WTC11 (cell line): Measurements from ENCODE around the gene DNAJC6. TPM values are rescaled to one million over a fixed set of nuclear protein-coding genes. Genes with fewer than 3 reads are reported as not detected.
"Not testable (repeated sequence)": the region's sequence is repeated elsewhere in the genome, so short reads cannot be mapped to it uniquely, and the experiment has no call there.

ENCODE experiments used
- ATAC-seq: fragments of 200-7000 bp; cut with Tn5 transposase; 2 replicates; pipeline ENCODE4 v1.10.0; 2021; ENCODE audit warnings: mild to moderate bottlenecking, moderate library complexity
- CTCF ChIA-PET: fragments of 300-600 bp; sonication (Branson Sonifier 250); formaldehyde crosslinking; loops from one replicate; lab custom pipeline; 2021; ENCODE audit warnings: antibody characterized with exemption; lab: Charles Lee
- POLR2A ChIA-PET: fragments of 350-600 bp; sonication (Branson Sonifier 250); formaldehyde crosslinking; loops from one replicate; lab custom pipeline; 2021; ENCODE audit warnings: antibody characterized with exemption; lab: Charles Lee
- DNase-seq: peaks from one replicate; pipeline ENCODE4 v3.0.0; 2021; ENCODE audit warnings: low spot score
- H3K27ac Mint-ChIP-seq: 2 replicates; pipeline ENCODE4 v1.8.0; 2021; ENCODE audit warnings: mixed read lengths
- H3K27me3 Mint-ChIP-seq: 2 replicates; pipeline ENCODE4 v1.8.0; 2021; ENCODE audit warnings: low read depth, mild to moderate bottlenecking, moderate library complexity, mixed read lengths
- H3K36me3 Mint-ChIP-seq: 2 replicates; pipeline ENCODE4 v1.8.0; 2021; ENCODE audit warnings: mixed read lengths
- H3K4me1 Mint-ChIP-seq: 2 replicates; pipeline ENCODE4 v1.8.0; 2022; ENCODE audit warnings: mixed read lengths
- H3K4me3 Mint-ChIP-seq: 2 replicates; pipeline ENCODE4 v1.8.0; 2021; ENCODE audit warnings: mild to moderate bottlenecking, moderate library complexity, mixed read lengths
- H3K9me3 Mint-ChIP-seq: 2 replicates; pipeline ENCODE4 v1.8.0; 2021; ENCODE audit warnings: mixed read lengths
- ATF1 ChIP-seq: sonication (generic); formaldehyde crosslinking; IDR thresholded peaks from 2 replicates; pipeline ENCODE4 v1.8.1; 2023; ENCODE audit warnings: mild to moderate bottlenecking, moderate library complexity, missing genetic modification reagents
- ATF3 ChIP-seq: sonication (generic); formaldehyde crosslinking; conservative IDR thresholded peaks from 2 replicates; pipeline ENCODE4 v1.8.1; 2022; ENCODE audit warnings: mild to moderate bottlenecking, missing genetic modification reagents
- CREM ChIP-seq: sonication (generic); formaldehyde crosslinking; IDR thresholded peaks from 2 replicates; pipeline ENCODE4 v1.8.1; 2022; ENCODE audit warnings: mild to moderate bottlenecking, missing genetic modification reagents, moderate library complexity
- E2F1 ChIP-seq: sonication (generic); formaldehyde crosslinking; IDR thresholded peaks from 2 replicates; pipeline ENCODE4 v1.8.0; 2022; ENCODE audit warnings: mild to moderate bottlenecking, missing genetic modification reagents
- EMX1 ChIP-seq: fragments of 250-450 bp; sonication (Bioruptor Pico); IDR thresholded peaks from 2 replicates; pipeline ENCODE4 v1.8.0; 2021; ENCODE audit warnings: mild to moderate bottlenecking
- ETV6 ChIP-seq: sonication (generic); formaldehyde crosslinking; IDR thresholded peaks from 2 replicates; pipeline ENCODE4 v1.8.1; 2022; ENCODE audit warnings: mild to moderate bottlenecking, missing genetic modification reagents
- FOXP1 ChIP-seq: sonication (generic); formaldehyde crosslinking; IDR thresholded peaks from 2 replicates; pipeline ENCODE4 v1.8.0; 2022; ENCODE audit warnings: missing genetic modification reagents, mild to moderate bottlenecking, moderate library complexity, borderline replicate concordance
- HMGA2 ChIP-seq: fragments of 250-450 bp; sonication (Bioruptor Pico); IDR thresholded peaks from 2 replicates; pipeline ENCODE4 v1.4.0; 2021; ENCODE audit warnings: mild to moderate bottlenecking, moderate library complexity
- NFE2L1 ChIP-seq: sonication (generic); formaldehyde crosslinking; IDR thresholded peaks from 2 replicates; pipeline ENCODE4 v1.8.1; 2023; ENCODE audit warnings: missing genetic modification reagents
- SOX15 ChIP-seq: fragments of 250-450 bp; sonication (Bioruptor Pico); IDR thresholded peaks from 2 replicates; pipeline ENCODE4 v1.9.0; 2021; ENCODE audit warnings: mild to moderate bottlenecking
- TCF7 ChIP-seq: sonication (generic); formaldehyde crosslinking; IDR thresholded peaks from 2 replicates; pipeline ENCODE4 v1.8.0; 2022; ENCODE audit warnings: mild to moderate bottlenecking, low read depth, missing genetic modification reagents, moderate library complexity
- USF1 ChIP-seq: sonication (generic); formaldehyde crosslinking; IDR thresholded peaks from 2 replicates; pipeline ENCODE4 v1.8.0; 2022; ENCODE audit warnings: mild to moderate bottlenecking, missing genetic modification reagents
- USF2 ChIP-seq: sonication (generic); formaldehyde crosslinking; IDR thresholded peaks from 2 replicates; pipeline ENCODE4 v1.8.1; 2023; ENCODE audit warnings: mild to moderate bottlenecking, missing genetic modification reagents, moderate library complexity
- ZBTB21 ChIP-seq: sonication (generic); formaldehyde crosslinking; IDR thresholded peaks from 2 replicates; pipeline ENCODE4 v1.8.1; 2023; ENCODE audit warnings: mild to moderate bottlenecking, missing genetic modification reagents, borderline replicate concordance
- ZNF219 ChIP-seq: sonication (generic); formaldehyde crosslinking; IDR thresholded peaks from 2 replicates; pipeline ENCODE4 v1.8.0; 2023; ENCODE audit warnings: missing genetic modification reagents, mild to moderate bottlenecking, borderline replicate concordance
- ZNF281 ChIP-seq: sonication (generic); formaldehyde crosslinking; IDR thresholded peaks from 2 replicates; pipeline ENCODE4 v1.8.0; 2023; ENCODE audit warnings: mild to moderate bottlenecking, missing genetic modification reagents
- ZNF317 ChIP-seq: sonication (generic); formaldehyde crosslinking; IDR thresholded peaks from 2 replicates; pipeline ENCODE4 v1.8.1; 2023; ENCODE audit warnings: low read depth, mild to moderate bottlenecking, moderate library complexity, missing genetic modification reagents, borderline replicate concordance
- ZNF396 ChIP-seq: fragments of 250-450 bp; sonication (Bioruptor Pico); IDR thresholded peaks from 2 replicates; pipeline ENCODE4 v1.8.0; 2021; ENCODE audit warnings: mild to moderate bottlenecking, moderate library complexity, borderline replicate concordance
- total RNA-seq: library from RNA; stranded (reverse); gene quantifications from 3 replicates; pipeline ENCODE4 v1.2.3, GENCODE V29; 2021

DNAJC6 gene
- total RNA-seq, 1 experiment from 2014 or later: 9.1 TPM

- H3K9me3 Mint-ChIP-seq: peaks cover 4% of the 10 kb centered on the region; the same call in 1 of the 2 replicates
- ATAC-seq (no peak), DNase-seq (no peak)
- peaks cover 3% of the 10 kb centered on the region; the same call in 1 of the 2 replicates for H3K36me3 Mint-ChIP-seq
- no peaks in the 10 kb centered on the region for H3K27me3 Mint-ChIP-seq
- H3K27ac Mint-ChIP-seq: no peak overlapping the region
- H3K4me3 Mint-ChIP-seq: no peak overlapping the region
- TF ChIP-seq ATF1 (no peak), ZNF281 (no peak), CREM (no peak), ETV6 (CRISPR knock-in tag) (no peak), ZNF317 (CRISPR knock-in tag) (no peak), NFE2L1 (CRISPR knock-in tag) (no peak), EMX1 (no peak), USF2 (CRISPR knock-in tag) (no peak), HMGA2 (CRISPR knock-in tag) (no peak), ZNF219 (CRISPR knock-in tag) (no peak), ATF3 (CRISPR knock-in tag) (no peak), USF1 (CRISPR knock-in tag) (no peak), ZNF396 (CRISPR knock-in tag) (no peak), FOXP1 (CRISPR knock-in tag) (no peak), SOX15 (CRISPR knock-in tag) (no peak), ZBTB21 (CRISPR knock-in tag) (no peak), TCF7 (no peak), E2F1 (no peak)
- ChIA-PET CTCF (interaction anchor here (0.6 kb wide), 1 partner anchor 42 kb away, joined by 4 read pairs; no protein-coding TSS in a partner anchor), POLR2A (no interaction called here)
- no peaks in the 10 kb centered on the region for H3K4me1 Mint-ChIP-seq
These were observed 69.1 kb downstream of the DNAJC6 start for GRCh38 chr1:65378247-65378946.

- H3K27ac Mint-ChIP-seq, H3K4me3 Mint-ChIP-seq, DNase-seq, POLR2A ChIA-PET, H3K4me1 Mint-ChIP-seq, ATAC-seq, H3K27me3 Mint-ChIP-seq, CTCF ChIA-PET: not testable (repeated sequence)
- Mint-ChIP-seq H3K36me3 (peaks cover 14% of the 10 kb centered on the region), H3K9me3 (peaks cover 18% of the 10 kb centered on the region)
These were observed 75.1 kb downstream of the DNAJC6 start for GRCh38 chr1:65384426-65384825.
